A673 (cell line): Measurements from ENCODE around the gene SLC44A1.

Source experiments
- CTCF ChIP-seq: fragments of 300-800, 200-600 bp; sonication (generic); conservative IDR thresholded peaks from 2 replicates; pipeline ENCODE4 v1.5.1; 2017; ENCODE audit warnings: low read depth, mild to moderate bottlenecking, antibody characterized with exemption, low read length, moderate library complexity, mixed read lengths
- EZH2 ChIP-seq: fragments of 200-600 bp; sonication (generic); IDR thresholded peaks from 2 replicates; pipeline ENCODE4 v1.6.1; 2017; ENCODE audit warnings: borderline replicate concordance, low read depth, mild to moderate bottlenecking, mixed read lengths, antibody characterized with exemption, low read length; ENCODE audit not compliant: poor library complexity, severe bottlenecking

DNA sequence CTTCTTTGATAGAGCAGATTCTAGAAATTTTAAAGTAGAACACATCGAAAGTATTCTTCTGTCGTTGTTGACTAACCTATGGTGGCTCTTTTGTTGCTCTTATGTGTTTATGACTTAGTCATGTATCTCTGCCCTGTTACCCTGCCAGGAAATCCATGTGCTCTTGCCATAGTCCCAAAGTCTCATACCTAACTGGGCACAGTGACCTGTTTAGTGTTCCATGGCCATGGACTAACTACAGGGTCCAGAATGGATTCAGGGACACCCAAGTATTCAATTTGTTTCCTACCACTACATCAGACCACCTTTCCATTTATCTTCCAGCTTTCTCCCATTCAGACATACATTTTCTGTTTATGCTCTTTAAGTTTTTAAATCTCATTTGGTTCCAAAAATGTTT is 18.0 kb downstream of the SLC44A1 start:
- TF ChIP-seq CTCF (no peak), EZH2 (no peak)
